ENCODE measurements around the gene PTX3. TPM values are rescaled to one million over a fixed set of nuclear protein-coding genes. Genes with fewer than 3 reads are reported as not detected.

The PTX3 gene
- 287 and 687 TPM in 2 replicates for total RNA-seq

DNA sequence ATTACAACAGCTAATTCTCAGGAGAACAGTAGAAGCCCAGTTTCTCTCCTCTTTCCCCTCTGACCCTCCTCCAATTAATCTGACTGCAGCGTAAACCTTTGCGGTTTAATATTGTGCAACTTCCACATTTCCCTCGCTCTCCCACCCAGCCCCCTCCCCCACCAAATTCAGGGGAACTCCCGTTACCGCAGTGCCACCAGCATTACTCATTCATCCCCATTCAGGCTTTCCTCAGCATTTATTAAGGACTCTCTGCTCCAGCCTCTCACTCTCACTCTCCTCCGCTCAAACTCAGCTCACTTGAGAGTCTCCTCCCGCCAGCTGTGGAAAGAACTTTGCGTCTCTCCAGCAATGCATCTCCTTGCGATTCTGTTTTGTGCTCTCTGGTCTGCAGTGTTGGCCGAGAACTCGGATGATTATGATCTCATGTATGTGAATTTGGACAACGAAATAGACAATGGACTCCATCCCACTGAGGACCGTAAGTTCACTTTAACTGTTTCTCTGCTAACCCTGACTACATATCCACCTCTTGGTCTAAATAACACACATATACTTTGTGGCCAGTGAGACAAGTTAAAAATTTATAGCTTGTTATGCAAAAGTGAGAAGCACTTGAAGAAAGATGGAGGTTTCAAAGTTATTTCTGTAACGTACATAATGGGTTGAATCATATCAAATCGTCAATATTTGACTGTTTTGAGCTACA lies at the start of gene PTX3:
Gene PTX3, plus strand, starts transcription at position 268 of the 709 bp plus-strand sequence. Its CDS starts 84 bp downstream, at position 352.

Other genes with a start within 250 kb of the PTX3 start
- 67.7 and 93.5 TPM in 2 replicates for gene VEPH1, start 66.6 kb downstream of the PTX3 start, total RNA-seq